B cell (primary cell): ENCODE measurements around the gene CEP78. TPM values are rescaled to one million over a fixed set of nuclear protein-coding genes. Genes with fewer than 3 reads are reported as not detected.
"Not testable (repeated sequence)": the region's sequence is repeated elsewhere in the genome, so short reads cannot be mapped to it uniquely, and the experiment has no call there.

ENCODE experiments used
- ATAC-seq: fragments of 200-7000 bp; cut with Tn5 transposase; one replicate; pipeline ENCODE4 v1.10.0; 2021; ENCODE audit warnings: low read depth, mild to moderate bottlenecking, moderate number of reproducible peaks, moderate library complexity
- CTCF ChIA-PET: fragments of 350-600 bp; sonication (Branson Sonifier 250); formaldehyde crosslinking; loops from one replicate; lab custom pipeline; 2021; ENCODE audit warnings: antibody characterized with exemption, inconsistent platforms; lab: Charles Lee
- POLR2A ChIA-PET: fragments of 350-600 bp; sonication (Branson Sonifier 250); formaldehyde crosslinking; loops from one replicate; lab custom pipeline; 2021; ENCODE audit warnings: antibody characterized with exemption; lab: Charles Lee
- DNase-seq: peaks from one replicate; pipeline ENCODE4 v3.0.0; 2013
- H2AFZ ChIP-seq: 2 replicates; pipeline ENCODE4 v1.6.1; 2012; ENCODE audit warnings: mild to moderate bottlenecking, low read depth, low read length; ENCODE audit not compliant: insufficient read depth, poor library complexity, severe bottlenecking
- H3K27ac ChIP-seq, 2 donors: 1 replicate in 1 of 2; 2 replicates in 1 of 2; pipeline ENCODE4 v1.5.1; 2012 to 2013; ENCODE audit warnings: low read length in 2 of 2, mild to moderate bottlenecking in 2 of 2, moderate library complexity in 1 of 2
- H3K27me3 ChIP-seq, 4 experiments: fragments of 200-600 bp in 1 of 4; sonication (generic) in 1 of 4; replicated peaks in 1 of 4; 1 replicate in 2 of 4; 2 replicates in 2 of 4; pipeline versions ENCODE4 v1.6.1 to v1.7.0; 2013 to 2016; ENCODE audit warnings: low read length in 3 of 4, mild to moderate bottlenecking in 2 of 4, mixed read lengths in 1 of 4, moderate library complexity in 1 of 4; ENCODE audit not compliant: insufficient read depth in 4 of 4, control insufficient read depth in 3 of 4; ENCODE audit errors: control extremely low read depth in 1 of 4
- H3K36me3 ChIP-seq, 2 experiments: replicated peaks in 1 of 2; 1 replicate in 1 of 2; 2 replicates in 1 of 2; pipeline versions ENCODE4 v1.6.1 to v1.7.1; 2013; ENCODE audit warnings: low read length in 1 of 2; ENCODE audit not compliant: insufficient read depth in 2 of 2, control insufficient read depth in 1 of 2; ENCODE audit errors: control extremely low read depth in 1 of 2, extremely low read depth in 1 of 2
- H3K4me1 ChIP-seq, 2 donors: fragments of 200-600 bp in 1 of 2; sonication (generic) in 1 of 2; 1 replicate in 1 of 2; 2 replicates in 1 of 2; pipeline versions ENCODE4 v1.5.1 to v1.6.1; 2013 to 2017; ENCODE audit warnings: low read length in 2 of 2; ENCODE audit not compliant: control insufficient read depth in 2 of 2, insufficient read depth in 2 of 2
- H3K4me2 ChIP-seq: replicated peaks from 2 replicates; pipeline ENCODE3; 2012; ENCODE audit warnings: mild to moderate bottlenecking, low read depth, low read length; ENCODE audit not compliant: poor library complexity, severe bottlenecking
- H3K4me3 ChIP-seq, 5 experiments: fragments of 200-600 bp in 1 of 5; sonication (generic) in 1 of 5; 1 replicate in 3 of 5; 2 replicates in 2 of 5; pipeline versions ENCODE4 v1.5.1 to v1.7.0; 2011 to 2016; ENCODE audit warnings: low read length in 4 of 5, mild to moderate bottlenecking in 4 of 5, low read depth in 2 of 5, control low read depth in 1 of 5, moderate library complexity in 1 of 5; ENCODE audit not compliant: insufficient read depth in 1 of 5; ENCODE audit errors: control extremely low read depth in 1 of 5, extremely low read depth in 1 of 5
- H3K79me2 ChIP-seq: fragments of 200-600 bp; sonication (generic); one replicate; pipeline ENCODE4 v1.6.0; 2016; ENCODE audit warnings: low read length; ENCODE audit not compliant: control insufficient read depth, insufficient read depth
- H3K9ac ChIP-seq: fragments of 200-600 bp; sonication (generic); 2 replicates; pipeline ENCODE4 v1.6.1; 2017; ENCODE audit warnings: mild to moderate bottlenecking, low read length, moderate library complexity
- H3K9me3 ChIP-seq, 3 donors: one replicate each; pipeline versions ENCODE4 v1.6.1 to v1.7.1; 2013; ENCODE audit warnings: low read length in 2 of 3; ENCODE audit not compliant: control insufficient read depth in 2 of 3, insufficient read depth in 1 of 3; ENCODE audit errors: control extremely low read depth in 1 of 3
- H4K20me1 ChIP-seq: 2 replicates; pipeline ENCODE4 v1.6.0; 2012; ENCODE audit warnings: mild to moderate bottlenecking, low read length; ENCODE audit not compliant: insufficient read depth, control insufficient read depth, poor library complexity, severe bottlenecking
- H3K27ac Mint-ChIP-seq: one replicate; pipeline ENCODE4 v1.8.0; 2021; ENCODE audit warnings: mixed read lengths
- H3K27me3 Mint-ChIP-seq: one replicate; pipeline ENCODE4 v1.8.0; 2021; ENCODE audit warnings: mixed read lengths
- H3K4me1 Mint-ChIP-seq: one replicate; pipeline ENCODE4 v1.8.0; 2021; ENCODE audit warnings: mixed read lengths
- H3K4me3 Mint-ChIP-seq: one replicate; pipeline ENCODE4 v1.8.0; 2021; ENCODE audit warnings: mixed read lengths
- H3K9me3 Mint-ChIP-seq: one replicate; pipeline ENCODE4 v1.8.0; 2022; ENCODE audit warnings: mixed read lengths; ENCODE audit not compliant: insufficient read depth
- CTCF ChIP-seq: fragments of 200-600 bp; IDR thresholded peaks from one replicate; pipeline ENCODE4 v1.8.0; 2022; ENCODE audit warnings: antibody characterized with exemption, mild to moderate bottlenecking
- EZH2 ChIP-seq: IDR thresholded peaks from 2 replicates; pipeline ENCODE4 v1.6.1; 2012; ENCODE audit warnings: borderline replicate concordance, low read depth, mild to moderate bottlenecking, moderate library complexity, low read length; ENCODE audit not compliant: insufficient read depth, poor library complexity, severe bottlenecking
- WGBS: methylation state at CpG from one replicate; pipeline ENCODE4 v1.1.5; 2013; ENCODE audit warnings: missing lambda C conversion rate; ENCODE audit not compliant: insufficient coverage; 5-methylcytosine and 5-hydroxymethylcytosine counted together
- intact Hi-C: fragments of 100-400 bp; cut with micrococcal nuclease; formaldehyde crosslinking; loops from one replicate; pipeline ENCODE4 v1.10.0; 2022
- polyA plus RNA-seq: library from polyadenylated mRNA; depleted of rRNA; stranded (reverse); fragments of >200 nt; gene quantifications from 2 replicates; pipeline ENCODE4 v1.2.3, GENCODE V29; 2012
- total RNA-seq, 2 donors: library from RNA; stranded (reverse); fragments of 120-200 nt in 1 of 2; gene quantifications; 1 replicate in 1 of 2; 2 replicates in 1 of 2; pipeline versions ENCODE4 v1.2.3 to v1.2.4, GENCODE V29; 2013 to 2022

CEP78 gene
- total and polyA plus RNA-seq, 2 donors (not counting 1 experiment from before 2014, with no cell fraction given) = 7.2 to 28.8 TPM

GRCh38 chr9:78280982-78281668, 45.2 kb downstream of the CEP78 start:
- ATAC-seq = no peak
- H3K9me3 Mint-ChIP-seq = no peaks in the 10 kb centered on the region
- no peaks in the 10 kb centered on the region for H3K79me2 ChIP-seq
- H3K27ac Mint-ChIP-seq = no peak overlapping the region
- no peak overlapping the region for H3K4me3 ChIP-seq
- H3K4me3 Mint-ChIP-seq = no peak overlapping the region
- H3K4me1 Mint-ChIP-seq = no peaks in the 10 kb centered on the region
- 17% methylated on average over 1 of the region's 3 CpGs for WGBS
- CTCF ChIA-PET = no interaction called here
- POLR2A ChIA-PET = no interaction called here
- no peaks in the 10 kb centered on the region for H3K27me3 ChIP-seq
- no peak overlapping the region for H3K27ac ChIP-seq
- intact Hi-C loops = no loop called here
- no peak for DNase-seq
- no peak for TF ChIP-seq CTCF
- TF ChIP-seq EZH2 = no peak
- no peaks in the 10 kb centered on the region for H4K20me1 ChIP-seq
- peaks cover 0 to 7% (median 0%) of the 10 kb centered on the region in 3 donors for H3K9me3 ChIP-seq
- H3K36me3 ChIP-seq = no peaks in the 10 kb centered on the region
- no peak overlapping the region for H3K4me2 ChIP-seq
- no peak overlapping the region for H3K9ac ChIP-seq
- no peaks in the 10 kb centered on the region for H3K4me1 ChIP-seq
- H2AFZ ChIP-seq = no peak overlapping the region
- H3K27me3 Mint-ChIP-seq = peaks cover 3% of the 10 kb centered on the region

- H3K4me1 Mint-ChIP-seq, H3K4me3 ChIP-seq, H3K79me2 ChIP-seq, H3K36me3 ChIP-seq, H3K27me3 Mint-ChIP-seq, H3K27ac Mint-ChIP-seq, ATAC-seq, H3K9me3 Mint-ChIP-seq, H3K4me2 ChIP-seq, H2AFZ ChIP-seq, H3K27ac ChIP-seq, H3K27me3 ChIP-seq, H3K4me3 Mint-ChIP-seq, POLR2A ChIA-PET, intact Hi-C loops, DNase-seq, H3K9ac ChIP-seq, CTCF ChIA-PET, H3K4me1 ChIP-seq, H4K20me1 ChIP-seq, H3K9me3 ChIP-seq: not testable (repeated sequence)
- WGBS = 75% methylated on average over 1 of the region's 4 CpGs
Measured at GRCh38 chr9:78284181-78284580, 48.3 kb downstream of the CEP78 start.
